ENCODE data around the gene CAMKK1. TPM values are rescaled to one million over a fixed set of nuclear protein-coding genes. Genes with fewer than 3 reads are reported as not detected.

CAMKK1 gene
- total and polyA plus RNA-seq, 2 donors (not counting 3 experiments of a cell fraction or from before 2014, with no cell fraction given), result 4.5 to 6.1 TPM

GRCh38 chr17:3834811-3835210 lies 58.0 kb downstream of the CAMKK1 start:
- H3K4me3 ChIP-seq (replicated peaks in 1 of 3; ENCODE audit: insufficient read depth in 1 of 3, low read depth in 1 of 3, low read length in 3 of 3), result no peak overlapping the region
- no peak for TF ChIP-seq POLR2A (IDR thresholded peaks at IDR 0.05; ENCODE audit: low read depth, low read length)
- TF ChIP-seq FOS (IDR thresholded peaks at IDR 0.05; ENCODE audit: borderline replicate concordance, insufficient read depth, low read length), result no peak
- no peak for TF ChIP-seq MAX (IDR thresholded peaks at IDR 0.05; ENCODE audit: insufficient read depth, insufficient read length)
- H3K27me3 ChIP-seq (ENCODE audit: control insufficient read depth in 2 of 2, insufficient read depth in 2 of 2, low read length in 2 of 2), result no peaks in the 10 kb centered on the region
- DNase-seq (ENCODE audit: low read depth, low spot score) (no peak), FAIRE-seq (no peak)
- dilution Hi-C loops (cut with MboI; ENCODE audit: extremely low pct_ligation_motif_present, low sequenced_read_pairs) (no loop called here), intact Hi-C loops (cut with micrococcal nuclease) (no loop called here)
- H3K4me1 ChIP-seq (ENCODE audit: control insufficient read depth, extremely low read depth, insufficient read depth, low read length), result no peaks in the 10 kb centered on the region
- peaks cover 27% of the 10 kb centered on the region for H3K79me2 ChIP-seq (ENCODE audit: control insufficient read depth, insufficient read depth, low read length)
- ChIA-PET CTCF (interaction anchor here (1.1 kb wide), 1 partner anchor 11 kb away, joined by 5 read pairs; the partner anchor contains the start of gene NCBP3), POLR2A (no interaction called here)
- no peak overlapping the region for H3K9ac ChIP-seq (replicated peaks; ENCODE audit: extremely low read depth, insufficient read depth, low read length)
- no peaks in the 10 kb centered on the region for H3K9me1 ChIP-seq (replicated peaks; ENCODE audit: control insufficient read depth, extremely low read depth, insufficient read depth, low read length)
- H3K4me2 ChIP-seq (ENCODE audit: insufficient read depth, low read length), result no peak overlapping the region
- no TSS peak for BruUV-seq (replicated peaks)
- no peaks in the 10 kb centered on the region for H4K20me1 ChIP-seq (replicated peaks; ENCODE audit: control insufficient read depth, extremely low read depth, insufficient read depth, low read length)
- no peak overlapping the region for H3K27ac ChIP-seq (ENCODE audit: insufficient read depth, low read depth, low read length)
- no peak overlapping the region for H2AFZ ChIP-seq (ENCODE audit: low read depth, low read length)
- peaks cover 7 to 15% of the 10 kb centered on the region in 2 experiments for H3K36me3 ChIP-seq (ENCODE audit: control insufficient read depth in 2 of 2, extremely low read depth in 1 of 2, insufficient read depth in 2 of 2, low read length in 2 of 2)
- no peaks in the 10 kb centered on the region for H3K9me3 ChIP-seq (replicated peaks; ENCODE audit: control insufficient read depth, insufficient read depth, low read length)

GRCh38 chr17:3828852-3829232 lies 64.0 kb downstream of the CAMKK1 start:
- no peaks in the 10 kb centered on the region for H3K9me1 ChIP-seq (replicated peaks; ENCODE audit: control insufficient read depth, extremely low read depth, insufficient read depth, low read length)
- POLR2A ChIA-PET, result no interaction called here
- no peak for DNase-seq (ENCODE audit: low read depth, low spot score)
- H3K4me2 ChIP-seq (ENCODE audit: insufficient read depth, low read length), result no peak overlapping the region
- no peak overlapping the region for H3K9ac ChIP-seq (replicated peaks; ENCODE audit: extremely low read depth, insufficient read depth, low read length)
- no peak for TF ChIP-seq EZH2 (IDR thresholded peaks at IDR 0.05; ENCODE audit: borderline replicate concordance, low read depth, low read length, severe bottlenecking)
- TF ChIP-seq FOS (IDR thresholded peaks at IDR 0.05; ENCODE audit: borderline replicate concordance, insufficient read depth, low read length), result no peak
- no peak for TF ChIP-seq GATA2 (IDR thresholded peaks at IDR 0.05; ENCODE audit: insufficient read depth, insufficient read length, low read depth, low read length)
- no peak for TF ChIP-seq JUN (IDR thresholded peaks at IDR 0.05; ENCODE audit: borderline replicate concordance, insufficient read depth, insufficient read length, low read depth)
- no peak for TF ChIP-seq POLR2A (IDR thresholded peaks at IDR 0.05; ENCODE audit: low read depth, low read length)
- no peak for TF ChIP-seq MYC (IDR thresholded peaks at IDR 0.05; ENCODE audit: low read depth, low read length)
- no peak for TF ChIP-seq POLR2AphosphoS5 (IDR thresholded peaks at IDR 0.05; ENCODE audit: insufficient read depth, low read depth, low read length)
- no peak for TF ChIP-seq MAX (IDR thresholded peaks at IDR 0.05; ENCODE audit: insufficient read depth, insufficient read length)
- TF ChIP-seq CTCF (IDR thresholded peaks at IDR 0.05; ENCODE audit: extremely low read depth in 1 of 2, insufficient read depth in 1 of 2, low read depth in 1 of 2, low read length in 2 of 2), result no peak
- H3K4me1 ChIP-seq (ENCODE audit: control insufficient read depth, extremely low read depth, insufficient read depth, low read length), result no peaks in the 10 kb centered on the region
- FAIRE-seq, result no peak
- BruUV-seq (replicated peaks), result no TSS peak
- H3K27me3 ChIP-seq (ENCODE audit: control insufficient read depth in 2 of 2, insufficient read depth in 2 of 2, low read length in 2 of 2), result no peaks in the 10 kb centered on the region
- H3K79me2 ChIP-seq (ENCODE audit: control insufficient read depth, insufficient read depth, low read length), result peaks cover 5% of the 10 kb centered on the region
- H3K9me3 ChIP-seq (replicated peaks; ENCODE audit: control insufficient read depth, insufficient read depth, low read length), result no peaks in the 10 kb centered on the region
- CTCF ChIA-PET, result interaction anchor here (0.8 to 6.1 kb wide), 7 partner anchors 9 to 146 kb away, joined by 3 to 112 read pairs (median 7); partner anchors contain the start of gene HASPIN
- dilution Hi-C loops (cut with MboI; ENCODE audit: extremely low pct_ligation_motif_present, low sequenced_read_pairs) (no loop called here), intact Hi-C loops (cut with micrococcal nuclease) (loop anchor here (10.0 kb wide), 1 partner anchor 784 kb away; no protein-coding TSS in a partner anchor)
- peaks cover 9 to 14% of the 10 kb centered on the region in 2 experiments for H3K36me3 ChIP-seq (ENCODE audit: control insufficient read depth in 2 of 2, extremely low read depth in 1 of 2, insufficient read depth in 2 of 2, low read length in 2 of 2)
- H3K27ac ChIP-seq (ENCODE audit: insufficient read depth, low read depth, low read length), result no peak overlapping the region
- no peak overlapping the region for H2AFZ ChIP-seq (ENCODE audit: low read depth, low read length)
- H4K20me1 ChIP-seq (replicated peaks; ENCODE audit: control insufficient read depth, extremely low read depth, insufficient read depth, low read length), result no peaks in the 10 kb centered on the region
- H3K4me3 ChIP-seq (replicated peaks in 1 of 3; ENCODE audit: insufficient read depth in 1 of 3, low read depth in 1 of 3, low read length in 3 of 3), result no peak overlapping the region

All from endothelial cell of umbilical vein (primary cell).